OCI-LY7 (cell line): ENCODE results near the gene MTOR. TPM values are rescaled to one million over a fixed set of nuclear protein-coding genes. Genes with fewer than 3 reads are reported as not detected.

Experiments
- BruUV-seq: library from RNA; stranded (reverse); fragments of 400-500 nt; replicated peaks from 2 replicates; lab custom pipeline; 2021; lab: Mats Ljungman, UMichigan
- CTCF ChIA-PET: fragments of 300-600 bp; sonication (Branson Sonifier 250); formaldehyde crosslinking; loops from one replicate; lab custom pipeline; 2022; ENCODE audit warnings: antibody characterized with exemption; ENCODE audit not compliant: unreplicated experiment; lab: Charles Lee
- POLR2A ChIA-PET: fragments of 300-600 bp; sonication (Branson Sonifier 250); formaldehyde crosslinking; loops from one replicate; lab custom pipeline; 2022; ENCODE audit warnings: antibody characterized with exemption; lab: Charles Lee
- DNase-seq: peaks from one replicate; pipeline ENCODE4 v3.0.0-alpha.2; 2015; ENCODE audit warnings: low spot score
- H2AFZ ChIP-seq: fragments of 200-600 bp; sonication (generic), shearing (Covaris generic); 2 replicates; pipeline ENCODE4 v1.6.1; 2014; ENCODE audit warnings: mild to moderate bottlenecking, antibody characterized with exemption, low read length, moderate library complexity
- H3K27ac ChIP-seq: fragments of 200-600 bp; sonication (generic); 2 replicates; pipeline ENCODE4 v1.5.1; 2014; ENCODE audit warnings: mixed run types, low read depth, mild to moderate bottlenecking, moderate library complexity, low read length, inconsistent platforms; ENCODE audit not compliant: poor library complexity, severe bottlenecking
- H3K36me3 ChIP-seq: fragments of 200-600 bp; sonication (generic); 2 replicates; pipeline ENCODE4 v1.6.1; 2014; ENCODE audit warnings: mild to moderate bottlenecking, antibody characterized with exemption, low read length, moderate library complexity, mixed read lengths; ENCODE audit not compliant: insufficient read depth
- H3K4me1 ChIP-seq: fragments of 200-600 bp; sonication (generic); 2 replicates; pipeline ENCODE4 v1.5.1; 2014; ENCODE audit warnings: mild to moderate bottlenecking, low read length; ENCODE audit not compliant: insufficient read depth, poor library complexity, severe bottlenecking
- H3K4me2 ChIP-seq: fragments of 200-600 bp; sonication (generic); 2 replicates; pipeline ENCODE4 v1.6.1; 2014; ENCODE audit warnings: mild to moderate bottlenecking, low read length
- H3K4me3 ChIP-seq: fragments of 200-600 bp; sonication (generic); 2 replicates; pipeline ENCODE4 v1.5.1; 2014; ENCODE audit warnings: mild to moderate bottlenecking, low read depth, low read length; ENCODE audit not compliant: poor library complexity, severe bottlenecking
- H3K79me2 ChIP-seq: fragments of 200-600 bp; sonication (generic); 2 replicates; pipeline ENCODE4 v1.6.1; 2016; ENCODE audit warnings: low read depth, mild to moderate bottlenecking, low read length, moderate library complexity, mixed read lengths; ENCODE audit not compliant: insufficient read depth
- H3K9me2 ChIP-seq: fragments of 200-600 bp; sonication (generic); 2 replicates; pipeline ENCODE4 v1.6.1; 2016; ENCODE audit warnings: mild to moderate bottlenecking, low read length, mixed read lengths; ENCODE audit not compliant: insufficient read depth
- H3K9me3 ChIP-seq: fragments of 200-600 bp; sonication (generic); 2 replicates; pipeline ENCODE4 v1.6.1; 2014; ENCODE audit warnings: mild to moderate bottlenecking, mixed run types, low read length, mixed read lengths
- H4K20me1 ChIP-seq: fragments of 200-600 bp; sonication (generic); 2 replicates; pipeline ENCODE4 v1.6.1; 2014; ENCODE audit warnings: mild to moderate bottlenecking, antibody characterized with exemption, low read length, moderate library complexity, mixed read lengths; ENCODE audit not compliant: insufficient read depth
- EZH2phosphoT487 ChIP-seq: fragments of 200-600 bp; sonication (generic); IDR thresholded peaks from 2 replicates; pipeline ENCODE4 v1.6.1; 2018; ENCODE audit warnings: low read depth, borderline replicate concordance, mild to moderate bottlenecking, mixed run types, antibody characterized with exemption, low read length, moderate library complexity, mixed read lengths
- intact Hi-C: fragments of 100-400 bp; cut with micrococcal nuclease; formaldehyde crosslinking; loops from one replicate; pipeline ENCODE4 v1.10.0; 2022; ENCODE audit not compliant: unreplicated experiment
- total RNA-seq, 2 experiments: library from RNA; depleted of rRNA in 1 of 2; stranded (reverse); fragments of >200 nt in 1 of 2; shearing (Covaris generic) in 1 of 2; gene quantifications; 2 replicates each; pipeline ENCODE4 v1.2.3, GENCODE V29; 2014 to 2022
- TF ChIP-seq, protein P1 (sequence below): fragments of 200-600 bp; sonication (generic); conservative IDR thresholded peaks from 2 replicates; pipeline ENCODE4 v1.5.1; 2014; ENCODE audit warnings: mild to moderate bottlenecking, antibody characterized with exemption, low read length, moderate library complexity, mixed read lengths

The MTOR gene
- total RNA-seq, 2 experiments from 2014 or later, result 41.1 to 58.6 TPM

DNA sequence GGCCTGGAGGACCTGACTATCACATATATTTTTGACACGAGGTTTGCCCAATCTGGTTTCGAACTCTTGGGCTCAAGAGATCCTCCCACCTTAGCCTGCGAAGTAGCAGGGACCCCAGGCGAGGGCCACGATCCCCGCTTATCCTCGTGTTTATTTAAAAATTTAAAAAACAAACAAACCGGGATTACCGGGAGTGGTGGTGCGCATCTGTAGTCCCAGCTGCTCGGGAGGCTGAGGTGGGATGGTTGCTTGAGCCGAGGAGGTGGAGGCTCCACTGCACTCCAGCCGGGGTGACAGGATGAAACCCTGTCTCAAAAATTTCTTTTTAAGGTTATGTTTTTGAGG lies 162.2 kb downstream of the MTOR start:
- intact Hi-C loops, result no loop called here
- BruUV-seq, result no TSS peak
- CTCF ChIA-PET, result no interaction called here

DNA sequence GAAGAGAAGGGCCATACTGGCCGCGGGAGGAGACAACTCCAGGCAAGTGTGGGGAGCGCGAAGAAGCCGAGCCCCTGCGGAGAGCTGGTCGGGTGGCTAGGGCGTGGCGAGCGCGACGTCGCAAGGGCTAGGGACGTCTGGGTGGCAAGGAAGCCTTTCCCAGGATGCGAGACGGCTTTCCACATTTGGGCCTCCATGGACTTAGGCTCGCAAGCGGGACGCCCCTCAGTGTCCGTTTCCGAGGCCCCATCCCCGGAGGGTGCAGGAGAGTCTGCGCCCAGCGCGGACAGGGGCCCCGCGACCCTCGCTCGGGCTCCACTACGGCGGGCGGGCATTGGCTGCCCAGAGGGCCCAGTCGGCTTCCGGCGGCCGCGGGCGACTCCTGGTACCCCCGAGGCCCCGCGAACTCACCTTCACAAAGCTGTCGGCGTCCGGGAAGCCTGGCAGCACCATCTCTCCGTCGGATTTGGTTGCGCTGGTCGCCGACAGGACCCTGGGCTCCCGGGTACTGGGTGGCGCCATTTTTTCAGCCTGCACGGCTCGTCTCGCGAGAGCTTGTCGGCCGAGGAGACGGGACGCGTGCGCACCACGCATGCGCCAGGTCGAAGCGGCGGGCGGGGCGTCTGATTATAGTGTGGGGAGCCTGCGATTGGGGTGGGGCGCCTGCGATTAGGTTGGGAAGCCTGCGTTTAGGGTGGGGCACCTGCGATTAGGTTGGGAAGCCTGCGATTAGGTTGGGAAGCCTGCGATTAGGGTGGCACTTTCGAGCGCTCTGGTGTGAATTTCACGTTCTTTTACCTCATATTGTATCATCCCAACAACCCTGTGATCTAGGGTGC lies 162.8 kb downstream of the MTOR start, which contains the start of gene EXOSC10:
EXOSC10 (minus strand) TSS at position 560 of the 839 bp plus-strand sequence; CDS start at position 522, 38 bp downstream.
- TF ChIP-seq EZH2phosphoT487, result no peak
- TF ChIP-seq, protein P1, sequence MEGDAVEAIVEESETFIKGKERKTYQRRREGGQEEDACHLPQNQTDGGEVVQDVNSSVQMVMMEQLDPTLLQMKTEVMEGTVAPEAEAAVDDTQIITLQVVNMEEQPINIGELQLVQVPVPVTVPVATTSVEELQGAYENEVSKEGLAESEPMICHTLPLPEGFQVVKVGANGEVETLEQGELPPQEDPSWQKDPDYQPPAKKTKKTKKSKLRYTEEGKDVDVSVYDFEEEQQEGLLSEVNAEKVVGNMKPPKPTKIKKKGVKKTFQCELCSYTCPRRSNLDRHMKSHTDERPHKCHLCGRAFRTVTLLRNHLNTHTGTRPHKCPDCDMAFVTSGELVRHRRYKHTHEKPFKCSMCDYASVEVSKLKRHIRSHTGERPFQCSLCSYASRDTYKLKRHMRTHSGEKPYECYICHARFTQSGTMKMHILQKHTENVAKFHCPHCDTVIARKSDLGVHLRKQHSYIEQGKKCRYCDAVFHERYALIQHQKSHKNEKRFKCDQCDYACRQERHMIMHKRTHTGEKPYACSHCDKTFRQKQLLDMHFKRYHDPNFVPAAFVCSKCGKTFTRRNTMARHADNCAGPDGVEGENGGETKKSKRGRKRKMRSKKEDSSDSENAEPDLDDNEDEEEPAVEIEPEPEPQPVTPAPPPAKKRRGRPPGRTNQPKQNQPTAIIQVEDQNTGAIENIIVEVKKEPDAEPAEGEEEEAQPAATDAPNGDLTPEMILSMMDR, result no peak
- Histone ChIP-seq H3K4me3 (peak within 1 kb of the TSS; percentile 93), H2AFZ (peak within 1 kb of the TSS; percentile 97), H3K9me2 (no peaks in the 10 kb centered on the region), H3K4me1 (peaks cover 16% of the 10 kb centered on the region), H3K36me3 (peaks cover 37% of the 10 kb centered on the region), H3K9me3 (no peaks in the 10 kb centered on the region), H3K79me2 (peaks cover 18% of the 10 kb centered on the region), H3K27ac (peak within 1 kb of the TSS; percentile 48), H4K20me1 (no peaks in the 10 kb centered on the region), H3K4me2 (peak within 1 kb of the TSS; percentile 74)
- ChIA-PET POLR2A (interaction anchor here (0.8 to 1.4 kb wide), 6 partner anchors 8 to 62 kb away, joined by 3 to 7 read pairs (median 3); no protein-coding TSS in a partner anchor), CTCF (interaction anchor here (0.6 to 1.2 kb wide), 3 partner anchors 34 to 554 kb away, joined by 3 to 5 read pairs (median 4); no protein-coding TSS in a partner anchor)
- no TSS peak for BruUV-seq
- peak; percentile 94 for DNase-seq
- intact Hi-C loops, result no loop called here

More for the DNA sequence above, 162.2 kb downstream of the MTOR start:
- Histone ChIP-seq H2AFZ (peak overlapping the region; percentile 97), H3K9me2 (no peaks in the 10 kb centered on the region), H3K36me3 (peaks cover 32% of the 10 kb centered on the region), H3K4me3 (peak overlapping the region; percentile 93), H3K4me2 (peak overlapping the region; percentile 74), H3K79me2 (peaks cover 18% of the 10 kb centered on the region), H3K9me3 (no peaks in the 10 kb centered on the region), H3K4me1 (peaks cover 16% of the 10 kb centered on the region), H4K20me1 (no peaks in the 10 kb centered on the region), H3K27ac (no peak overlapping the region)
- TF ChIP-seq, protein P1, result no peak
- no peak for DNase-seq
- POLR2A ChIA-PET, result interaction anchor here (0.6 to 1.4 kb wide), 2 partner anchors 62 to 249 kb away, joined by 3 to 4 read pairs; no protein-coding TSS in a partner anchor
